Measurements from ENCODE around the gene SGCD.

The SGCD gene

GRCh38 chr5:156802501-156802900, 475.5 kb downstream of the SGCD start:
- DNase-seq, result no peak

GRCh38 chr5:156803404-156803803, 476.4 kb downstream of the SGCD start:
- DNase-seq, result no peak

- DNase-seq, result no peak
Measured at GRCh38 chr5:156812959-156813358, 486.0 kb downstream of the SGCD start.

GRCh38 chr5:156815988-156816599, 489.1 kb downstream of the SGCD start:
- peak; percentile 14 for DNase-seq
